ENCODE results near the gene SNRNP200.
A peak's percentile ranks its signal among the peaks of the same experiment; 100 is the strongest.
"Not testable (repeated sequence)": the region's sequence is repeated elsewhere in the genome, so short reads cannot be mapped to it uniquely, and the experiment has no call there.

SNRNP200 gene

GRCh38 chr2:96316999-96317398 is 11.7 kb upstream of the SNRNP200 start:
- ATAC-seq (no peak), DNase-seq (no peak)
- peaks cover 9% of the 10 kb centered on the region for H3K36me3 Mint-ChIP-seq (ENCODE audit: low read depth)
- H3K27me3 Mint-ChIP-seq = peaks cover under 1% of the 10 kb centered on the region
- no peaks in the 10 kb centered on the region for H3K9me3 Mint-ChIP-seq
- H3K27ac Mint-ChIP-seq = no peak overlapping the region
- no peak overlapping the region for H3K4me3 Mint-ChIP-seq
- H3K4me1 Mint-ChIP-seq = peaks cover 57% of the 10 kb centered on the region

- Mint-ChIP-seq H3K9me3 (no peaks in the 10 kb centered on the region), H3K27me3 (no peaks in the 10 kb centered on the region), H3K27ac (peak overlapping the region; percentile 69), H3K4me3 (peak overlapping the region; percentile 34), H3K4me1 (peaks cover 50% of the 10 kb centered on the region), H3K36me3 (ENCODE audit: low read depth) (peaks cover 9% of the 10 kb centered on the region)
- peak; percentile 40 for ATAC-seq
- DNase-seq = peak; percentile 23
These were observed 10.2 kb upstream of the SNRNP200 start for GRCh38 chr2:96315400-96316071.

- H3K27me3 Mint-ChIP-seq = no peaks in the 10 kb centered on the region
- H3K36me3 Mint-ChIP-seq (ENCODE audit: low read depth) = peaks cover 9% of the 10 kb centered on the region
- H3K9me3 Mint-ChIP-seq = no peaks in the 10 kb centered on the region
- H3K4me1 Mint-ChIP-seq = peaks cover 44% of the 10 kb centered on the region
- H3K4me3 Mint-ChIP-seq = peak overlapping the region; percentile 34
- DNase-seq = no peak
- ATAC-seq = no peak
- H3K27ac Mint-ChIP-seq = peak overlapping the region; percentile 69
These were observed 9.7 kb upstream of the SNRNP200 start for GRCh38 chr2:96315005-96315399.

- H3K4me3 Mint-ChIP-seq = no peak overlapping the region
- H3K36me3 Mint-ChIP-seq (ENCODE audit: low read depth) = peaks cover 17% of the 10 kb centered on the region
- H3K27me3 Mint-ChIP-seq = no peaks in the 10 kb centered on the region
- ATAC-seq (no peak), DNase-seq (no peak)
- H3K9me3 Mint-ChIP-seq = no peaks in the 10 kb centered on the region
- peaks cover 33% of the 10 kb centered on the region for H3K4me1 Mint-ChIP-seq
- H3K27ac Mint-ChIP-seq = no peak overlapping the region
These were observed 2.9 kb upstream of the SNRNP200 start for GRCh38 chr2:96308248-96308647.

GRCh38 chr2:96306370-96306769 is 1.0 kb upstream of the SNRNP200 start:
- H3K36me3 Mint-ChIP-seq (ENCODE audit: low read depth) = peaks cover 35% of the 10 kb centered on the region
- DNase-seq (no peak), ATAC-seq (no peak)
- H3K4me3 Mint-ChIP-seq = peak overlapping the region; percentile 100
- no peaks in the 10 kb centered on the region for H3K27me3 Mint-ChIP-seq
- H3K4me1 Mint-ChIP-seq = peaks cover 44% of the 10 kb centered on the region
- peak overlapping the region; percentile 99 for H3K27ac Mint-ChIP-seq
- no peaks in the 10 kb centered on the region for H3K9me3 Mint-ChIP-seq

- Mint-ChIP-seq H3K36me3 (ENCODE audit: low read depth) (peaks cover 39% of the 10 kb centered on the region), H3K9me3 (no peaks in the 10 kb centered on the region), H3K27me3 (no peaks in the 10 kb centered on the region), H3K4me3 (peak overlapping the region; percentile 100), H3K4me1 (peaks cover 47% of the 10 kb centered on the region), H3K27ac (peak overlapping the region; percentile 99)
- DNase-seq (peak; percentile 29), ATAC-seq (no peak)
These were observed 598 bp upstream of the SNRNP200 start for GRCh38 chr2:96305979-96306308.

- Mint-ChIP-seq H3K9me3 (no peaks in the 10 kb centered on the region), H3K27ac (peak overlapping the region; percentile 99), H3K4me3 (peak overlapping the region; percentile 100), H3K36me3 (ENCODE audit: low read depth) (peaks cover 46% of the 10 kb centered on the region), H3K4me1 (peaks cover 47% of the 10 kb centered on the region), H3K27me3 (no peaks in the 10 kb centered on the region)
- ATAC-seq (no peak), DNase-seq (no peak)
These were observed 740 bp downstream of the SNRNP200 start for GRCh38 chr2:96304606-96305005.

GRCh38 chr2:96301865-96302264 is 3.5 kb downstream of the SNRNP200 start:
- H3K4me1 Mint-ChIP-seq = peaks cover 47% of the 10 kb centered on the region
- H3K27me3 Mint-ChIP-seq = no peaks in the 10 kb centered on the region
- H3K4me3 Mint-ChIP-seq = no peak overlapping the region
- H3K9me3 Mint-ChIP-seq = no peaks in the 10 kb centered on the region
- ATAC-seq (no peak), DNase-seq (no peak)
- H3K36me3 Mint-ChIP-seq (ENCODE audit: low read depth) = peaks cover 72% of the 10 kb centered on the region
- H3K27ac Mint-ChIP-seq = peak overlapping the region; percentile 21

- ATAC-seq (no peak), DNase-seq (no peak)
- H3K27ac Mint-ChIP-seq = no peak overlapping the region
- H3K4me3 Mint-ChIP-seq = no peak overlapping the region
- no peaks in the 10 kb centered on the region for H3K27me3 Mint-ChIP-seq
- peaks cover 84% of the 10 kb centered on the region for H3K36me3 Mint-ChIP-seq (ENCODE audit: low read depth)
- no peaks in the 10 kb centered on the region for H3K9me3 Mint-ChIP-seq
- peaks cover 8% of the 10 kb centered on the region for H3K4me1 Mint-ChIP-seq
These were observed 8.4 kb downstream of the SNRNP200 start for GRCh38 chr2:96296925-96297324.

- not testable (repeated sequence) for H3K4me1 Mint-ChIP-seq, H3K4me3 Mint-ChIP-seq, DNase-seq, H3K9me3 Mint-ChIP-seq, H3K27ac Mint-ChIP-seq, ATAC-seq, H3K27me3 Mint-ChIP-seq
- H3K36me3 Mint-ChIP-seq (ENCODE audit: low read depth) = peaks cover 81% of the 10 kb centered on the region
These were observed 11.1 kb downstream of the SNRNP200 start for GRCh38 chr2:96294271-96294670.

- Mint-ChIP-seq H3K4me3 (no peak overlapping the region), H3K9me3 (no peaks in the 10 kb centered on the region), H3K36me3 (ENCODE audit: low read depth) (peaks cover 81% of the 10 kb centered on the region), H3K27ac (no peak overlapping the region), H3K4me1 (no peaks in the 10 kb centered on the region), H3K27me3 (no peaks in the 10 kb centered on the region)
- ATAC-seq (no peak), DNase-seq (no peak)
These were observed 13.6 kb downstream of the SNRNP200 start for GRCh38 chr2:96291751-96292150.

- H3K9me3 Mint-ChIP-seq = no peaks in the 10 kb centered on the region
- H3K36me3 Mint-ChIP-seq (ENCODE audit: low read depth) = peaks cover 74% of the 10 kb centered on the region
- no peak overlapping the region for H3K4me3 Mint-ChIP-seq
- H3K4me1 Mint-ChIP-seq = no peaks in the 10 kb centered on the region
- H3K27ac Mint-ChIP-seq = no peak overlapping the region
- no peak for ATAC-seq
- no peak for DNase-seq
- H3K27me3 Mint-ChIP-seq = no peaks in the 10 kb centered on the region
These were observed 18.0 kb downstream of the SNRNP200 start for GRCh38 chr2:96287273-96287856.

- no peaks in the 10 kb centered on the region for H3K9me3 Mint-ChIP-seq
- no peaks in the 10 kb centered on the region for H3K27me3 Mint-ChIP-seq
- ATAC-seq = no peak
- peaks cover 61% of the 10 kb centered on the region for H3K36me3 Mint-ChIP-seq (ENCODE audit: low read depth)
- DNase-seq = no peak
- H3K4me3 Mint-ChIP-seq = no peak overlapping the region
- peaks cover 4% of the 10 kb centered on the region for H3K4me1 Mint-ChIP-seq
- H3K27ac Mint-ChIP-seq = no peak overlapping the region
These were observed 28.4 kb downstream of the SNRNP200 start for GRCh38 chr2:96276787-96277499.

- no peak for DNase-seq
- H3K27me3 Mint-ChIP-seq = no peaks in the 10 kb centered on the region
- ATAC-seq = no peak
- peak overlapping the region; percentile 69 for H3K27ac Mint-ChIP-seq
- peaks cover 58% of the 10 kb centered on the region for H3K36me3 Mint-ChIP-seq (ENCODE audit: low read depth)
- H3K4me1 Mint-ChIP-seq = peaks cover 4% of the 10 kb centered on the region
- H3K9me3 Mint-ChIP-seq = no peaks in the 10 kb centered on the region
- no peak overlapping the region for H3K4me3 Mint-ChIP-seq
These were observed 30.8 kb downstream of the SNRNP200 start for GRCh38 chr2:96274355-96275056.

GRCh38 chr2:96273763-96274162 is 31.6 kb downstream of the SNRNP200 start:
- H3K4me1 Mint-ChIP-seq = peaks cover 7% of the 10 kb centered on the region
- H3K36me3 Mint-ChIP-seq (ENCODE audit: low read depth) = peaks cover 56% of the 10 kb centered on the region
- no peaks in the 10 kb centered on the region for H3K27me3 Mint-ChIP-seq
- ATAC-seq = no peak
- DNase-seq = no peak
- H3K27ac Mint-ChIP-seq = no peak overlapping the region
- H3K9me3 Mint-ChIP-seq = no peaks in the 10 kb centered on the region
- H3K4me3 Mint-ChIP-seq = no peak overlapping the region
